Measurements from ENCODE around the gene PPP4R4.

Gene PPP4R4

DNA sequence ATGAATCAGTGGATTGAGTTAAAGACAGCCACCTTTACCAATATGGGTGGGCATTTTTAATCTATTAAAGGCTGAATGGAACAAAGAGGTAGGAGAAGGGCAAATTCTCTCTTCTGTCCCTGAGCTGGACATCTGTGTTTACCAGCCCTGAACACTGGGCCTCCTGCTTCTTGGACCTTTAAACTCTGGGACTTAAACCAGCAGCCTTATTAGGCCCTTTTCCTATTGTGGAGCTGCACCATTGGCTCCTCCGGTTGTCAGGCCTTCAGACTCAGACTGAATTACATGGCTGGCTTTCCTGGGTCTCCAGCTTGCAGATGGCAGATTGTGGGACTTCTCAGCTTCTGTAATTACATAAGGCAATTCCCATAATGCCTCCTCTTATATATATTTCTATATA lies 142.6 kb downstream of the PPP4R4 start:
- no peak for DNase-seq (ENCODE audit: low spot score)
- in situ Hi-C loops (cut with MboI; ENCODE audit: low pct_unique_long_range_greater_than_20kb, low sequenced_read_pairs, unreplicated experiment): no loop called here
- TF ChIP-seq CTCF (IDR thresholded peaks at IDR 0.05; ENCODE audit: extremely low read depth, insufficient read depth, missing control alignments): no peak

DNA sequence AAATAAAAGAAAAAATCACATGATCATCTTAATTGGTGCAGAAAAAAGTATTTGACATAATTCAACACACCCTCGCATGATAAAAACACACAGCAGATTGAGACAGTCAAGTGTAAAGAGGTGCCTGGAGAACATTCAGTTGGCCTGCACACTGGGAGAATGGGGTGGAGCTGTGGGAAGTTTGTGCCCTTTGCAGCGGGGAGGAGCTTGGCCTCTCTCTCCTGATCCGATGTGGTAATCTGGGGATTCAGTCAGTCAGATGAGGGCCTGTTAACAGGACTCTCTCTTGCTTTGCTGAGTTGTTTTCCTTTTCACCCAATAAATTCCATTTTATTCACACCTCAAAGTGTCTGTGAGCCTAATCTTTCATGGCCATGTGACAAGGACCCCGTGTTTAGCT lies 143.1 kb downstream of the PPP4R4 start:
- in situ Hi-C loops (cut with MboI; ENCODE audit: low pct_unique_long_range_greater_than_20kb, low sequenced_read_pairs, unreplicated experiment): no loop called here
- DNase-seq (ENCODE audit: low spot score): no peak
- no peak for TF ChIP-seq CTCF (IDR thresholded peaks at IDR 0.05; ENCODE audit: extremely low read depth, insufficient read depth, missing control alignments)

DNA sequence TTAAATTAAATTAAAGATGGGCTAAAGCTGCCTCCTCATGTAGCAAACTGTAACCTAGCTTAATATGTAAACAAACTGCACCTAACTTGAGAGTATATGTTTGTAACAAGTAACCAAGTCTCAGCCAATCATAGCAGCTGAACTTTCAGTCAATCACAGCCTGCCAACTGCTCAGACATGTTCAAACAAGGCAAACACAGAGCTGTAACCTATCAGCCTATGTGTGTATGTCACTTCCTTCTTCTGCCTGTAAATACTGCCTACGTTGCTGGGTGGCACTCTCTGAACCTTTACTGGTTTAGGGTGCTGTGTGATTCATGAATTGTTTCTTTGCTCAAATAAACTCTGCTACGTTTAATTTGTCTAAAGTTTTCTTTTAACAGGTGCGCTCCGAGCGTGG lies 146.1 kb downstream of the PPP4R4 start:
- TF ChIP-seq CTCF (IDR thresholded peaks at IDR 0.05; ENCODE audit: extremely low read depth, insufficient read depth, missing control alignments): no peak
- in situ Hi-C loops (cut with MboI; ENCODE audit: low pct_unique_long_range_greater_than_20kb, low sequenced_read_pairs, unreplicated experiment): no loop called here
- no peak for DNase-seq (ENCODE audit: low spot score)

- DNase-seq (ENCODE audit: low spot score): no peak
- in situ Hi-C loops (cut with MboI; ENCODE audit: low pct_unique_long_range_greater_than_20kb, low sequenced_read_pairs, unreplicated experiment): no loop called here
- TF ChIP-seq CTCF (IDR thresholded peaks at IDR 0.05; ENCODE audit: extremely low read depth, insufficient read depth, missing control alignments): no peak
Observed at GRCh38 chr14:94321421-94322271, 147.5 kb downstream of the PPP4R4 start.

GRCh38 chr14:94322648-94323570 lies 148.8 kb downstream of the PPP4R4 start, which contains the start of gene SERPINA6:
SERPINA6 (minus strand) TSS chr14:94323336; CDS start chr14:94314648, 8,688 bp downstream.
- in situ Hi-C loops (cut with MboI; ENCODE audit: low pct_unique_long_range_greater_than_20kb, low sequenced_read_pairs, unreplicated experiment): no loop called here
- no peak for DNase-seq (ENCODE audit: low spot score)
- TF ChIP-seq CTCF (IDR thresholded peaks at IDR 0.05; ENCODE audit: extremely low read depth, insufficient read depth, missing control alignments): no peak

DNA sequence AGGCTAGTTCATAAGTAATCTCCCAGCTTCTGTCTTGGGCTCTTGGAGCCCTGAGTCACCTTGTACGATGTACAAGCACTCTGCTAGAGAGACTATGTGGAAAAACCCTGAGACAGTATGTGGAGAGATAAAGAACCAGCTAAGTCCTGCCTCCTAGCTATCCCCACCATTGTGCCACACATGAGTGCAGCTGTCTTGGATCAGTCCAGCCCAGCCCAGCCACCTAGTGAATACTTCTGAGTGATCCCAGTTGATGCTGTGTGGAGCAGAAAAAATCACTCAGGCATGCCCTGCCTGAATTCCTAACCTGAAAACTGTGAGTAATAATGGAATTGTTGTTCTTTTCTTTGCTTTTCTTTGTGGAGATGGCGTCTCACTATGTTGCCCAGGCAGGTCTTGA lies 154.1 kb downstream of the PPP4R4 start:
- in situ Hi-C loops (cut with MboI; ENCODE audit: low pct_unique_long_range_greater_than_20kb, low sequenced_read_pairs, unreplicated experiment): no loop called here
- no peak for TF ChIP-seq CTCF (IDR thresholded peaks at IDR 0.05; ENCODE audit: extremely low read depth, insufficient read depth, missing control alignments)
- DNase-seq (ENCODE audit: low spot score): no peak
